HG03135 (cell line): Measurements from ENCODE around the gene EXD3.
"Not testable (repeated sequence)": the region's sequence is repeated elsewhere in the genome, so short reads cannot be mapped to it uniquely, and the experiment has no call there.

ENCODE experiments used
- ATAC-seq: cut with Tn5 transposase; IDR thresholded peaks from one replicate; pipeline ENCODE4 v1.9.1; 2021; ENCODE audit warnings: mild to moderate bottlenecking, moderate library complexity; ENCODE audit not compliant: unreplicated experiment

EXD3 gene

GRCh38 chr9:137351781-137352501, 71.0 kb downstream of the EXD3 start:
- no peak for ATAC-seq

GRCh38 chr9:137350696-137351584, 72.0 kb downstream of the EXD3 start:
- ATAC-seq: no peak

- no peak for ATAC-seq
Observed at GRCh38 chr9:137349471-137350033, 73.4 kb downstream of the EXD3 start.

- no peak for ATAC-seq
Observed at GRCh38 chr9:137348769-137349470, 74.0 kb downstream of the EXD3 start.

GRCh38 chr9:137347928-137348327, 75.0 kb downstream of the EXD3 start:
- ATAC-seq: no peak

- no peak for ATAC-seq
Observed at GRCh38 chr9:137342482-137342881, 80.5 kb downstream of the EXD3 start.

- no peak for ATAC-seq
Observed at GRCh38 chr9:137341227-137341626, 81.7 kb downstream of the EXD3 start.

- ATAC-seq: not testable (repeated sequence)
Observed at GRCh38 chr9:137339908-137340462, 83.0 kb downstream of the EXD3 start.

- no peak for ATAC-seq
Observed at GRCh38 chr9:137339045-137339907, 83.7 kb downstream of the EXD3 start.

- ATAC-seq: no peak
Observed at GRCh38 chr9:137336735-137337134, 86.2 kb downstream of the EXD3 start.

GRCh38 chr9:137333016-137333671, 89.8 kb downstream of the EXD3 start:
- no peak for ATAC-seq

GRCh38 chr9:137331929-137332328, 91.0 kb downstream of the EXD3 start:
- ATAC-seq: no peak

GRCh38 chr9:137330689-137331088, 92.3 kb downstream of the EXD3 start:
- ATAC-seq: no peak

GRCh38 chr9:137329590-137329989, 93.4 kb downstream of the EXD3 start:
- ATAC-seq: not testable (repeated sequence)

GRCh38 chr9:137327641-137328550, 95.1 kb downstream of the EXD3 start:
- not testable (repeated sequence) for ATAC-seq

GRCh38 chr9:137326445-137327065, 96.4 kb downstream of the EXD3 start:
- peak; percentile 78 for ATAC-seq

GRCh38 chr9:137325799-137326198, 97.2 kb downstream of the EXD3 start:
- ATAC-seq: no peak

GRCh38 chr9:137325124-137325523, 97.8 kb downstream of the EXD3 start:
- no peak for ATAC-seq
